ENCODE measurements around the gene GNRHR. TPM values are rescaled to one million over a fixed set of nuclear protein-coding genes. Genes with fewer than 3 reads are reported as not detected.

The GNRHR gene, protein sequence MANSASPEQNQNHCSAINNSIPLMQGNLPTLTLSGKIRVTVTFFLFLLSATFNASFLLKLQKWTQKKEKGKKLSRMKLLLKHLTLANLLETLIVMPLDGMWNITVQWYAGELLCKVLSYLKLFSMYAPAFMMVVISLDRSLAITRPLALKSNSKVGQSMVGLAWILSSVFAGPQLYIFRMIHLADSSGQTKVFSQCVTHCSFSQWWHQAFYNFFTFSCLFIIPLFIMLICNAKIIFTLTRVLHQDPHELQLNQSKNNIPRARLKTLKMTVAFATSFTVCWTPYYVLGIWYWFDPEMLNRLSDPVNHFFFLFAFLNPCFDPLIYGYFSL
- not detected for total RNA-seq
- polyA plus RNA-seq (2013, experiment 1 of 2) = not detected
- polyA plus RNA-seq (2013, experiment 2 of 2) = not detected
- long read RNA-seq, experiment 1 = 0 reads
- long read RNA-seq, experiment 2 = 0 reads
- long read RNA-seq, experiment 3 = 0 reads
- long read RNA-seq, experiment 4 = 0 reads

DNA sequence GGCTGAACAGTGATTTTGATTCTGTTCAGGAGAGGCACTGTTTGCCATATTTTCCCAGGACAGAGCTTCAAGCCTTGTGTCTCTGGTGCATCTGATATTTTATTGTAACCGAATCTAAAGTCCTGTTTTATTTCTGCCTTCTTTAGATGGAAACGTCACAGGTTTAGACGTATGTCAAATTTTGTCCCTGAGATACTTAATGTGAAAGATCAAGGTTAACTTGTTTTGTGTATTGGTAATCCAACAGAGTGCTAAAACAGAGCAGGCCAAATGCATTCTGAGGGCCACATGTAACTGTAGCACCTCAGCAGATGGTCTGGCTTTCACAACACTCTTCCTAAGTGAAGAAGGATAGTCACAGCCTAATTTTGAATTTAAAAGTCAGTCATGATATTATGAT is at the start of gene GNRHR:
GNRHR (minus strand) TSS at position 101 of the 400 bp plus-strand sequence; CDS start at position 48, 53 bp downstream.
- WGBS, 2 experiments (ENCODE audit: insufficient coverage in 1 of 2, insufficient read length in 1 of 2) = 87 to 94% methylated on average over 3 of the region's 3 CpGs
- H3K27ac Mint-ChIP-seq = no peak within 1 kb of the TSS
- DNase-seq = no peak

DNA sequence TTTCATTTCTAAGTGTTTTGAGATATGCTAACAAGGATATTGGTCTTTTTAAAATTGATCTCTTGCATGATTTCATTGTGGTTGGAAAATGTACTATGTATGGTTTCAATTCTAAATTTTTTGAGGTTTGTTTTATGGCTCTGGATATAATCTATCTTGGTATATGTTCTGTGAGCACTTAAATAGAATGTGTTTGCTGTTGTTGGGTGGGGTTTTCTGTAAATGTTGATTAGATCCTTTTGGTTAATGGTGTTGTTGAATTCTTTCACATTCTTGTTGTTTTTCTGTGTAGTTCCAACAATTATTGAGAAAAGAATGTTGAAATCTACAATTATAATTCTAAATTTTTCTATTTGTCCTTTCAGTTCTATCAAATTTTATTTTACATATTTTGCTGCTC is 42.6 kb upstream of the GNRHR start:
- H3K4me1 ChIP-seq (ENCODE audit: control insufficient read depth, insufficient read depth, low read length) = no peaks in the 10 kb centered on the region
- no peaks in the 10 kb centered on the region for H3K9me3 ChIP-seq (ENCODE audit: control insufficient read depth, low read length)
- no peak for DNase-seq
- no peak overlapping the region for H3K9ac ChIP-seq (ENCODE audit: extremely low read depth, low read length, poor library complexity, severe bottlenecking)
- H3K4me3 Mint-ChIP-seq = no peak overlapping the region
- no peaks in the 10 kb centered on the region for H3K9me3 Mint-ChIP-seq
- TF ChIP-seq, protein P1, sequence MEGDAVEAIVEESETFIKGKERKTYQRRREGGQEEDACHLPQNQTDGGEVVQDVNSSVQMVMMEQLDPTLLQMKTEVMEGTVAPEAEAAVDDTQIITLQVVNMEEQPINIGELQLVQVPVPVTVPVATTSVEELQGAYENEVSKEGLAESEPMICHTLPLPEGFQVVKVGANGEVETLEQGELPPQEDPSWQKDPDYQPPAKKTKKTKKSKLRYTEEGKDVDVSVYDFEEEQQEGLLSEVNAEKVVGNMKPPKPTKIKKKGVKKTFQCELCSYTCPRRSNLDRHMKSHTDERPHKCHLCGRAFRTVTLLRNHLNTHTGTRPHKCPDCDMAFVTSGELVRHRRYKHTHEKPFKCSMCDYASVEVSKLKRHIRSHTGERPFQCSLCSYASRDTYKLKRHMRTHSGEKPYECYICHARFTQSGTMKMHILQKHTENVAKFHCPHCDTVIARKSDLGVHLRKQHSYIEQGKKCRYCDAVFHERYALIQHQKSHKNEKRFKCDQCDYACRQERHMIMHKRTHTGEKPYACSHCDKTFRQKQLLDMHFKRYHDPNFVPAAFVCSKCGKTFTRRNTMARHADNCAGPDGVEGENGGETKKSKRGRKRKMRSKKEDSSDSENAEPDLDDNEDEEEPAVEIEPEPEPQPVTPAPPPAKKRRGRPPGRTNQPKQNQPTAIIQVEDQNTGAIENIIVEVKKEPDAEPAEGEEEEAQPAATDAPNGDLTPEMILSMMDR (conservative IDR thresholded peaks at IDR 0.05) = no peak
- H3K36me3 ChIP-seq (ENCODE audit: control insufficient read depth, insufficient read depth, low read length) = no peaks in the 10 kb centered on the region
- H3K27me3 Mint-ChIP-seq (ENCODE audit: insufficient read depth) = no peaks in the 10 kb centered on the region
- no peak overlapping the region for H3K4me3 ChIP-seq (ENCODE audit: low read length)
- no peak overlapping the region for H3K27ac ChIP-seq (ENCODE audit: low read depth, low read length)
- no peaks in the 10 kb centered on the region for H3K27me3 ChIP-seq (ENCODE audit: control insufficient read depth, insufficient read depth, low read length, poor library complexity, severe bottlenecking)
- no peaks in the 10 kb centered on the region for H3K36me3 Mint-ChIP-seq (ENCODE audit: low read depth)
- H3K27ac Mint-ChIP-seq = no peak overlapping the region
- H3K4me1 Mint-ChIP-seq = no peaks in the 10 kb centered on the region

More for the DNA sequence above, at the start of gene GNRHR:
- no peaks in the 10 kb centered on the region for H3K9me3 Mint-ChIP-seq
- H3K27ac ChIP-seq (ENCODE audit: low read depth, low read length) = no peak within 1 kb of the TSS
- H3K4me1 ChIP-seq (ENCODE audit: control insufficient read depth, insufficient read depth, low read length) = no peaks in the 10 kb centered on the region
- H3K9ac ChIP-seq (ENCODE audit: extremely low read depth, low read length, poor library complexity, severe bottlenecking) = no peak within 1 kb of the TSS
- no peak within 1 kb of the TSS for H3K4me3 ChIP-seq (ENCODE audit: low read length)
- no peaks in the 10 kb centered on the region for H3K27me3 Mint-ChIP-seq (ENCODE audit: insufficient read depth)
- H3K36me3 Mint-ChIP-seq (ENCODE audit: low read depth) = no peaks in the 10 kb centered on the region
- no peak within 1 kb of the TSS for H3K4me3 Mint-ChIP-seq
- no peaks in the 10 kb centered on the region for H3K9me3 ChIP-seq (ENCODE audit: control insufficient read depth, low read length)
- no peaks in the 10 kb centered on the region for H3K36me3 ChIP-seq (ENCODE audit: control insufficient read depth, insufficient read depth, low read length)
- TF ChIP-seq, protein P1 (conservative IDR thresholded peaks at IDR 0.05) = no peak
- no peaks in the 10 kb centered on the region for H3K27me3 ChIP-seq (ENCODE audit: control insufficient read depth, insufficient read depth, low read length, poor library complexity, severe bottlenecking)
- peaks cover 7% of the 10 kb centered on the region for H3K4me1 Mint-ChIP-seq

DNA sequence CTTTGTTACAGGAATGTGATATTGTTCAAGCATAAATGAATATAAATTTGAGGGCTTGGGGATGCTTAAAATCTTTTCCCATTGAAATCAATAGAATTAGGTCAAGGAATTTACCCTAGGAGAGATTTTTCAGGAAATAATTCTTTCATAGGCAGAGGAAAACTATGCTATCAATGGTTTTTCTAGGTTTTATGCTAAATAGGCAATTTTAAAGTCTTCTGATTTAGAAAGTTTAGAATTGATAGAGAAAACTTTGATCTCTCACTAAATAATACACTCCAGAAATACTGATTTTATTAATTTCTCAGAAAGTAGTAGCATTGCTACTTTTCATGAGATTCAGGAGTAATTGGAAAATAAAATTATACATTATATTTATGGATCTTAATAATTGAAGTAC is 36.5 kb upstream of the GNRHR start:
- no peak overlapping the region for H3K4me3 ChIP-seq (ENCODE audit: low read length)
- H3K4me1 ChIP-seq (ENCODE audit: control insufficient read depth, insufficient read depth, low read length) = no peaks in the 10 kb centered on the region
- Mint-ChIP-seq H3K4me1 (no peaks in the 10 kb centered on the region), H3K9me3 (no peaks in the 10 kb centered on the region), H3K4me3 (no peak overlapping the region), H3K36me3 (ENCODE audit: low read depth) (no peaks in the 10 kb centered on the region), H3K27ac (no peak overlapping the region), H3K27me3 (ENCODE audit: insufficient read depth) (no peaks in the 10 kb centered on the region)
- TF ChIP-seq, protein P1 (conservative IDR thresholded peaks at IDR 0.05) = no peak
- no peak overlapping the region for H3K27ac ChIP-seq (ENCODE audit: low read depth, low read length)
- H3K36me3 ChIP-seq (ENCODE audit: control insufficient read depth, insufficient read depth, low read length) = no peaks in the 10 kb centered on the region
- H3K9ac ChIP-seq (ENCODE audit: extremely low read depth, low read length, poor library complexity, severe bottlenecking) = no peak overlapping the region
- no peak for DNase-seq
- no peaks in the 10 kb centered on the region for H3K9me3 ChIP-seq (ENCODE audit: control insufficient read depth, low read length)
- no peaks in the 10 kb centered on the region for H3K27me3 ChIP-seq (ENCODE audit: control insufficient read depth, insufficient read depth, low read length, poor library complexity, severe bottlenecking)

All from endodermal cell (in vitro differentiated cells).